CD4-positive, alpha-beta T cell treated with Interleukin-15 for 4 hours (primary cell): ENCODE data around the gene RALGPS1.

ENCODE experiments used
- DNase-seq: peaks from one replicate; pipeline ENCODE4 v3.0.0-alpha.2; 2020; ENCODE audit warnings: low spot score

RALGPS1 gene

GRCh38 chr9:127079446-127080140, 165.0 kb downstream of the RALGPS1 start:
- no peak for DNase-seq

DNA sequence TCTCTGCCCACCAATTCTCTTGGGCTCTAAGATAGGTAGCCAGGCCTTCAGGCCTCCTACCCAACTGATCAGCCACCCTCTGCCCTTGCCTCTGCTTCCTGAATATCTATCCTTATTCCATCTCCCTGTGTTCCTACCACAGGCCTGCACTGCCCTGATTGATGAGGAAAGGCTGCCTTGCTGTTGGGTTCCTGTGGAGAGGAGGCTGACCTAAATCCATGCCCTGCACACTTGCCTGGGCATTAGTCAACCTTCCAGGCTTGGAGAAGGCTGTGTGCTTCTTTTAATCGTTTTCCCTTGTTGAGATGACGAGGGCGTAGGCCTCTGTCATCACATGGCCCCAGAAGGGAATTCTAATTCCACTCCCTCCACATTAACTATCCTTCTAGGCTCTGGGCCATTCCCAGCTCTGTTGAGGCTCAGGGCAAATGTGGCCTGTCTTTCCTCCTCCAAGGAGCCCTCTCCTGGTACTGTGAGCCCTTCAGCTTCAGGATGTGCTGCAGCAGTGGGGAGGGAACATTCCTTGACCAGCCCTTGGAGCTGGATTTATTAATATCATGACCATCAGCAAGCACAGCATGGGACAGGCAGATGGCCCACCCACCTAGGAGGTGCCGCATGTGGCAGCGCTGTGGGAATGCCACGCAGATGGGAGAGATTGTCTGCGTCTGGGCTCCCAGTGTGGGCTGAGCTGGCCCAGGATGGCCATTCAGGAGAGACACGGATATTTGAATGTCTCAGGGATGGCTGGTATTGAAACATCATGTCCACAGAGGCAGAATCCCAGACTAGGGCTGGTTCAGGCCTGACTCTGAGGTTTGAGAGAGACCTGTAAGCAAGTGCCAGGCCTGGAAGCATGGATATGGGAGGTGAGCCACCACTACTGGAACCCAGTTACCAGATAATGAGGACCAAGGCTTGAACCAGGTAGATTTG, 166.9 kb downstream of the RALGPS1 start:
- DNase-seq = no peak

- DNase-seq = no peak
These were observed 168.8 kb downstream of the RALGPS1 start for GRCh38 chr9:127083138-127083980.

GRCh38 chr9:127084076-127085039, 169.8 kb downstream of the RALGPS1 start:
- no peak for DNase-seq

DNA sequence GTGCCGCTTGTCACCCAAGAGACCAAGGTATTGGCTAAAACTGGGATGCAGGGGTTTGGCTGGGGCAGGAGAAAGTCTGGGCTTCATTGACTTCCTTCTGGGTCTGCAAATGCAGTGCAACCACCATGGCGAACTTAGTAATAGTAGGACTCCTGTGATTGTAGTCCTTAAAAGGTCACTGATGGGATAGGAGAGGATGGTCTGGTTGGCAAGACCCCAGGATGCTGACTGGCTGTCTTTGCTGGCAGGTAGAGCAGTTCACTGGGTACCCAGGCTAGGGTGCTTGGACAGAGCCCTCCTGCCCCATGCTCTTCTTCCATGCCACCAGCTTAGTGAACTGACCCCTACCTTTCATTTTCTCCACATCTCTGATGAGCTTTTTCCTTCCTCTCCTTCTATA, 170.6 kb downstream of the RALGPS1 start:
- no peak for DNase-seq

- no peak for DNase-seq
These were observed 172.2 kb downstream of the RALGPS1 start for GRCh38 chr9:127086771-127087170.

GRCh38 chr9:127087411-127087810, 172.8 kb downstream of the RALGPS1 start:
- no peak for DNase-seq

GRCh38 chr9:127087836-127088235, 173.3 kb downstream of the RALGPS1 start:
- DNase-seq = no peak

- no peak for DNase-seq
These were observed 174.4 kb downstream of the RALGPS1 start for GRCh38 chr9:127088724-127089615.

- no peak for DNase-seq
These were observed 175.1 kb downstream of the RALGPS1 start for GRCh38 chr9:127089631-127090081.

GRCh38 chr9:127090341-127090985, 175.9 kb downstream of the RALGPS1 start:
- DNase-seq = no peak

DNA sequence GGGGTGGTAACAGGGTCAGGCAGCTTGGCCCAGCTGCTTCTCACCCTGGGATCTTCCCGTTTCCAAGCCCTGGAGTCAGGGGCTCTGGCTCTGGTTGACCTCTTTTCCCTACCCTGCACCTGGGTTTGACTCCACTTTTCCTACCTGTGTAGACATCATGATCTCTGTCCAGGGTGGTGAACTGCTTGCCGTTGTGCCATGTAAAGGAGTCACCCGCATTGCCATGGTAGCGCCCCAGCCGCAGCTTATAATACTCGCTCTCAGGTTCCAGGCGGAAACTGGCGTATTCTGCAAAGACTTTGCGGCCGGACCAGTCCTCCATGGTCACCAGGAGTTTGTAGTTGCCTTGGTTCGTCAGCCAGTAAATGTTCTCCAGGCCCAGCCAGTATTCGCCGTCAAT, 176.9 kb downstream of the RALGPS1 start:
- no peak for DNase-seq

DNA sequence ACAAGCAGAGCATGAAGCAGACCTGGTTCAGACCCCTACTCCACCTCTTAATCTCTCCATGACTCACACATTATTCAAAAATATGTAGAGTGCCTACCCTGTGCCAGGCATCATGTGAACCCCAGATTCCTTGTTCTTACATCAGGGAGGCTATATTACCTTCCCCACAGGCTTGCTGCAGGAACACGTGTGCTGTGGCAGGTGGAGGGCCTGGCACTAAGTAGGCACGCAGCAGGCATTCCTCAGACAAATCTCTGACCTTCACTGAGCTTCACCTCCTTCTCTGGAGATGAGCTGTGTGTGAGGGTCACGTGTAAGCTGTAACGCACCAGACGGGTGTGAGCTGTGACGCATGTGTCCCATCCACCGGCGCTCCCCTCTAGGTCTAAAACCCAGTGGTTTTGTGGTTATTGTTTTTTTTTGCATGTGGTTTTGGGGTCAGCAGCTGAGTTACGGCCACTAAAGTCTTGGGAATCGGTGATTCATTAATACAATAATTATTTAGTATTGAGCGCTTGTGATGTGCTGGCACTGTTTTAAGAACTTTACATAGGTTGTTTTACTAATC, 177.5 kb downstream of the RALGPS1 start:
- DNase-seq = no peak

DNA sequence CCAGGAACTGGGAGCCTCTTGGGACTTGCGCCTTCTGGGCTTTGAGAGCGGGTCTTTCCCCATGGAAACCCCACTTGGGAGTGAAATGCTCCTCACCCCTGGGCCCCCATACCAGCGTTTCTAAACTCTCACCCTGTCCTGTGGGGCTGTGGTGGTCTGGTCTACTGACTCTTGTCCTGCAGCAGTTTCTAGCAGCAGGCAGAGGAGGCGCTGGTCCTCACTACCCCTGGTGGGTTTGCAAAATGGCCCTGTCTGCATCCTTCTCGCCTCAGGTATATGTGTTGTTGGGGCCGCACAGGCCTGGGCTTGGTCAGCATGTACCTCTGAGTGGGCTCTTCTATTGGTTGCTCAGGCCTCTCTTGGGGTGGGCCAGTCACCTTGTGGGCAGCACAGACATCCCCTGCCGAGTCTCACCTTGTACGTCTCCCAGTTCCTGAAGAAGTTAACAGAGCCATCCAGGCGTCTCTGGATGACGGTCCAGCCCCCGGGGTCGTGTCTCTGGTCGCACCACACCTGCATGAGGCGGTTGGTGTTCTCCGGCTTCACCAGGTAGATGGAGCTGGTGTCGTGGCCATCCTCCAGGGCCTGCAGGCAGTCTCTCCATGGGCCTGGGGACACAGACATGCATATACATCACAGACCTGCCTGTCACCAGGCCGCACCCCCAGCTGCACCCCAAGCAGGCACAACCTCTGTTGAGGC, 178.9 kb downstream of the RALGPS1 start:
- no peak for DNase-seq

DNA sequence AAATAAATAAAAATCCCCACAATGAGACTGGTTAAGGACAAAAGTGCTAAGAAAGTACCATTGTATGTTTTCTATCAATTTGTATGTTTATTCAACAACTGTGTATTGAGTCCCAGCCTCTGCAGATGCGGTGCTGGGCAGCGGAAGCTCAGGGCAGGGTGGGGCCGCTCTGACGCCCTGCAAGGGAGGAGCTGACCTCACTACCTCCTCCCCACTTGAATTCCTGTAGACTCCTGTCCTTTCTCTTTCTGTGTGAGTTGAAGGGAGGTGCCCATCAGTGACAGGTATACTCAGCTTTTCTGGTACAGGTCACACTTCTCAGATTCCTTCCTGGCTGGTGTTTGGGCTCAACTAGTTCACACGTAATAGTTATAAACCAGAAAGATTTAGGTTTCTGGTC, 180.8 kb downstream of the RALGPS1 start:
- DNase-seq = no peak

DNA sequence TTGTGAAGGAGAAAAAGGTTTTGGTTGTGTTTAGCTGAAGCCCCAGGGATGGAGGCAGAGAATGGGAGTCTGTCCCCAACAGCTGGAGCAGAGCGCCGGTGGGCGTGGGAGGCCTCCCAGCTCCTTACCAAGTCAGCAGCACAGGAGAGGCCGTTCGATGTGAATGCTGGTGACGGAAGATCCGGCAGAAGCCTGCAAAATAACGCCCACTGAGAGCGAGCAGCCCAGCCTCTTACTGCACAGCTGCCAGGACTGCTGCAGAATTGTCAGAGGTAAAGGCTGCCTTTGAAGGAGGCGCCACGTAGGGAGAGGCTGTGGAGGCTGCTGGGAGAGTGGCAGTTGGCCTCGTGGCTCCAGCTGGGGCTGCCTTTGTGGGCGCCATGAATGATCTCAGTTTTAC, 181.6 kb downstream of the RALGPS1 start:
- no peak for DNase-seq

DNA sequence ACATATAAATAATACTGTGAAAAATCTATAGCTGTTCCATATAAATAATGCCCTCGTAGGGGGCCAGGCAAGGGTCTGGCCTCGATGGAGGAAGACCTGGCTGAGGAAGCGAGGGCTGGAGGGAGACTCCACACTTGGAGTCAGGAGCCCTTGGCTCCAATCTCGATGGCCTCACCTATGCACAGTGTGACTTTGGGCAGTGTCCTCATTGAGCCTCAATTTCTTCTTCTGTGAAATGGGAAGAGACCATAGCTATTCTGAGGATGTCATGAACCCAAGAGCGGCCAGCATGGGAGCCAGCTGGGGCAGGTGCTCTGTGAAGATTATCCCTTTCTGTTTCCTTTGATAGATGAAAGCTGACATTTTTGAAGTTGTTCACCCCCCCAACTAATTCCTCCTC, 183.1 kb downstream of the RALGPS1 start:
- no peak for DNase-seq

- DNase-seq = no peak
These were observed 184.5 kb downstream of the RALGPS1 start for GRCh38 chr9:127098916-127099553.
